Measurements from ENCODE around the gene MAP2K7. TPM values are rescaled to one million over a fixed set of nuclear protein-coding genes. Genes with fewer than 3 reads are reported as not detected.

MAP2K7 gene
- 8.5 TPM for total RNA-seq

DNA sequence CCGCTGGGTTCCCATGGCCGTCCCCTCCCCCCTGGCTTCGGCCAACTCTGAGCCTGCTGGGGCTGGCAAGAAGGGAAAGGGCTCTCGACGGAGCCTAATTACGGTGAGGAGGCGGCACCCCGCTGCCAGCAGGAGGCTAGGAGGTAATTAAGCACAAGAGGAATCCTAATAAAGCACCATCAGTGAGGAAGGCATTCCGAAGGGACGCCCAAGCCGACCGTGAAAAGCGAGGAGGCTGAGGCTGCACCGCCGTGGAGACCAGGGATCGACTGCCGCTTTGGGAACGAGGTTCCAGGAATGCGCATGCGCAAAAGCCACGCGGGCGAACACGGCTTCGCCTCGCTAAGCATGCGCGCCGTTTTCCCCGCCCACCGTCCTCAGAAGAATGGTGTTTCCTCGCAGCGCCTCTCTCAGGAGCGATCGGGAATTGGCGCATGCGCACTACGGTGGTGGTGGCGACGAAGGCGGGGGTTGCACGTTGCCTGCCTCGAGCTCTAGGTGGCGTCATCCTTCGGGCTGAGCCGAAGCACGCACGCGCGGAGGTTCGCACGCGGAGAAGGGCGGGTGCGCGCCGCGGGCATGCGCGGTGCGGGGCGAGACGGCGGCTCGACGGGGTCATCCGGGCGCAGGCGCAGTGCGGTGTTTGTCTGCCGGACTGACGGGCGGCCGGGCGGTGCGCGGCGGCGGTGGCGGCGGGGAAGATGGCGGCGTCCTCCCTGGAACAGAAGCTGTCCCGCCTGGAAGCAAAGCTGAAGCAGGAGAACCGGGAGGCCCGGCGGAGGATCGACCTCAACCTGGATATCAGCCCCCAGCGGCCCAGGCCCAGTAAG, at the start of gene MAP2K7:
MAP2K7 (plus strand) TSS at position 634 of the 830 bp plus-strand sequence; CDS start at position 702, 68 bp downstream.

DNA sequence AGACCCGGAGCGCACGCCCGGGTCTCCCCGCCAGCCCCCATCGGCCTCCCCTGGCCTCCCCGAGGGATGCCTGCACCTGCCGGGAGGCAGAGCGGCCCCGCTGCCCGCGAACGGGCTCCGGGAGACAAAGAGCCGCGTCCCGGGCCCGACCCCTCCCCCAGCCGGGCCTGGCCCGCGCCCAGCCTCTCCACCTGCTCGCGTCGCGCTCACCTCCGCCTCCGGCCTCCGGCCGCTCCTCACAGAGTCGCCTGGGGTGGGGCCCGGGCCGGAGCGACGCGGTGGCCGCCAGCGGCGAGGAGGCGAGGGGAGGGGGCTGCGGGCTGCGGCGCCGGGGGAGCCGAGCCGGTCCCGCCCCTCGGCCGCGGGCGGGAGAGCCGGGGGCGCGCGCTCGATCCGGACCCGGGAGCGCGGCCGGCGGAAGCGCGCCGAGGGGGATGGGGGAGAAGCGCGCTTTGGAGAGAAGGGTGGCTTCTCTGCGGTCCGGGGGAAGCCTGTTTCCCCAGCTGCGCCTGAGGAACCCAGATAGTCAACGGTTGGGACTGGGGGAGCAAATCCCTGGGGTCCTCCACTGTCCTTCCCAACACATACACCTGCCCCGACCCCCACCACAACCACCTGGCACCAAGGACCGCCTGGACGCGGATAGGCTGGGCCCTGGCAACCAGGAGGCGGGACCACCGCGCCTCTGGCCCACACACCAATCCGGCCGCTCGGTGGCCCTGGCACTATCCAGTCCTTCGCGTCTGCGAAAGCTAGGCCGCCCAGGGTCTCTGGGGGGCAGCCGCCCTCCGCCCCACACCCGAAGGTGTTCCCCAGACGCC, 29.4 kb upstream of the MAP2K7 start, which contains the start of gene PRR36:
PRR36 (minus strand) TSS at position 315 of the 821 bp plus-strand sequence. CDS start 701 bp downstream, outside the sequence.

DNA sequence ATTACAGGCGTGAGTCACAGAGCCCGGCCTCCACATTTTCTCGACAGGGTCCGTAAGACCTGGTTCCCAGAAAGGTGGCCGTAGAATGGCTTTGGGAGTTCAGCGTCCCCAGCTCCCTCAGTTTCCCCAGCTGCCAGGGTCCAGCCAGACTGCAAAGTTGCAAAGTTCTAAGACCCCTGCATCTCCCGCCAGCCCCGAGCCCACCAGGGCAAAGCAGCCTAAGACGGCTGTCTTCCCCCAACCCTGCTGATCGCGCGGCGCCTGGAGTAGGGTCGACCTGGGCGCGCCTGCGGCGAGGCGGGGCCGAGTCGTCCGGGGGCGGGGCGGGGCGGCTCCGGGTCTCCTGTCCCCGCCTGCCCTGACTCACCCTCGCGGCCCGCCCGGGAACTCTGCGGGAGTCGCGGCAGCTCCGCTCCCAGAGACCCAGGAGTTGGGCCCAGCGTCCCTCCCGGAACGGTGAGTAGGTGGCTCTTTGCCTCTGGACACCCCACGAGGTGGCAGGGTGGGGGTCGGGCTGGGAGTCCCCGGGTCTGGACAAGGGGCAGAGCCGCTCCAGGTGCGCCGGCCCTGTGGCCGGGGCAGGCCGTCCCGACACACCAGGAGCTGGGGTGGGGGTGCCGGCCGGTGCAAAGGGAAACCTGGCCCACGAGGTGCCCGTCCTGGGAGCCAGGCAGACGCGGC, 15.4 kb upstream of the MAP2K7 start, which contains the start of gene LRRC8E:
LRRC8E (plus strand) TSS at position 366 of the 681 bp plus-strand sequence. CDS start 7,094 bp downstream, outside the sequence.

DNA sequence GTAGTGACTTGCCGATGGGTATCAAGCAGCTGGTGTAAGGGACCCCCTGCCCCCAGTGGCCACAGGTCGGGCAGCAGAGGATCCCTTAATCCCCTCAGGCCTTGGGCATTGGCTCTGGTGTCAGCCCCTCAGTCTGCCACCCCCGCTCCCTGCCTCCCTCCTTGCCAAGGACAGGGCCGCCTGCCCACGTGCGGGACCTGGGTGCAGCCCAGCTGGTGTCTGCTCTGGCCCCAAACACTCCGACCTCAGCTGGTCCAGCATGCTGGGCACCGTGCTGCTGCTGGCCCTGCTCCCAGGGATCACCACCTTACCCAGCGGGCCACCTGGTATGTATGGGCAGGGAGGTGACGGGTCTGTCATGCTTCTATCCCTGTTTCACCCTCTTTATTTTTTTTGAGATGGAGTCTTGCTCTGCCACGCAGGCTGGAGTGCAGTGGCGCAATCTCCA, 10.9 kb downstream of the MAP2K7 start, which contains the start of gene TGFBR3L:
TGFBR3L (plus strand) TSS at position 233 of the 448 bp plus-strand sequence.

DNA sequence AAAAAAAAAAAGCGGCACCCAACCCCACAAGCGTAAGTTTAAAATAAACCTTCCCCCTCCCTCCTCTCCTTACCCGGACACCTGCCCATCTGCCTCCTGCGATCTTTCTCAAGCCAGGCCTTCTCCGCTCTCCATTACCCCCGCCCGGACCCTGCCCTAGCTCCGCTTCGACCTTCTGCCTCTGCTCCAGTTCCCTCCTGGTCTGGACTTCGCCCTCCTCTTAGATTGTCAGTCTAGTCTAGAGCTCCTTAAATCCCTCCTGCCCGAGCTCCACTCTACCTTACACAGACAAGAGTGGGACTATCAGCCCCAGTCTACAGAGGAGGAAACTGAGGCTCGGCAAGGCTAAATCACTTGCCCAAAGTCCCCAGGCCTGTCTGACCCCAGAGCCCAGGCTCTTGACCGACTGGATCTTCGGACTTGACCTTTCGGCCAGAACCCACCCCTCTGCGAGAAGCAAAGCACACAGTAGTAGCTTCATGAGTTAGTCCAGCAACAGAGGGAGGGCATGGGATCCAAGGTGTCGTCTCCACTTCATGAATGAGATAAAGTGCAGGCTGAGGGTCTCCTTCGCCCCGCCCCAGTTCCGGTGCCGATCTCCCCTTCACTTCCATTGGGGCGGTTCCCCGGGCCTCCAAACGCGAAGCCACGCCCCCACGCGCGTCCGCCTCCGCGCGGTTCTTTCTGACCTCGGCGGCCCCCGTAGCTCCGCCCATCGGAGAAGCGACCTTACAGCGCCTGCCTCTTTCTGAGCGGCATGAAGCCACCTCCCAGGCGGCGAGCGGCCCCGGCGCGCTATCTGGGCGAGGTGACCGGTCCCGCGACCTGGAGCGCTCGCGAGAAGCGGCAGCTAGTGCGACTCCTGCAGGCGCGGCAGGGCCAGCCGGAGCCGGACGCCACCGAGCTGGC, 16.2 kb downstream of the MAP2K7 start, which contains the start of gene SNAPC2:
SNAPC2 (plus strand) TSS at position 729 of the 909 bp plus-strand sequence; CDS start at position 758, 29 bp downstream.

DNA sequence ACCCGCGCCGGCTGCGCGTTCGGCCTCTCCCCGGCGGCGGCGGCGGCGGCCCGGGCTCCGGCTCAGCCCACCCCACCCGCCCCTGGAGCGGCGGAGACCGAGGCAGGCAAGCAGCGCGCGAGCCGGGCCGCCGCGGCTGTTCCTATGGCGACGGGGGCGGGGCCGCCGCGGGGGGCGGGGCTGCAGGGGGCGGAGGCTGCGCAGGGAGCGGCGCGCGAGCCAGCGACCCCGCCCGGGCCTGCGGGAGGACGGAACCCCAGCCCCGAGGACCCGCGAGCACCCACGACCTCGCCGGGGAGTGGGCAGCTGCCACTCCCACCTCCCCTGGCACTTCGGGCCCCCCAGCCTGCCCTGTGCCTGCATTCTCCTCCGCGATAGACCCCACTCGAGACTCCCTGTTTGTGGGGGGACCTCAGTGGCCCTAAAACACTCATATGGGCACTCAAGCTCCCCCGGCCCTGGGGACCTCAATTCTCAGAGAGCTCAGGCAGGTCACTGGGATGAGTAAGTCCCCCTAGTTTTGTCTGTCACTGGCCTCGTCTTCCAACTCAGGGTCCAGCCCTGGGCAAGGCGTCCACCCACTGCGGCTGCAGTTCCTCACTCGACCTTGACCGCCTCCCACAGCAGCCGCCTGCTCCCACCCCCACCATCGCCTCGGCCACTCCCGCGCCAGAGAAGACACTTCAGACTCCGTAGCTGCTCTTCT, 22.5 kb downstream of the MAP2K7 start, which contains the start of gene CTXN1:
CTXN1 (minus strand) TSS at position 115 of the 706 bp plus-strand sequence. CDS start 597 bp downstream, outside the sequence.

DNA sequence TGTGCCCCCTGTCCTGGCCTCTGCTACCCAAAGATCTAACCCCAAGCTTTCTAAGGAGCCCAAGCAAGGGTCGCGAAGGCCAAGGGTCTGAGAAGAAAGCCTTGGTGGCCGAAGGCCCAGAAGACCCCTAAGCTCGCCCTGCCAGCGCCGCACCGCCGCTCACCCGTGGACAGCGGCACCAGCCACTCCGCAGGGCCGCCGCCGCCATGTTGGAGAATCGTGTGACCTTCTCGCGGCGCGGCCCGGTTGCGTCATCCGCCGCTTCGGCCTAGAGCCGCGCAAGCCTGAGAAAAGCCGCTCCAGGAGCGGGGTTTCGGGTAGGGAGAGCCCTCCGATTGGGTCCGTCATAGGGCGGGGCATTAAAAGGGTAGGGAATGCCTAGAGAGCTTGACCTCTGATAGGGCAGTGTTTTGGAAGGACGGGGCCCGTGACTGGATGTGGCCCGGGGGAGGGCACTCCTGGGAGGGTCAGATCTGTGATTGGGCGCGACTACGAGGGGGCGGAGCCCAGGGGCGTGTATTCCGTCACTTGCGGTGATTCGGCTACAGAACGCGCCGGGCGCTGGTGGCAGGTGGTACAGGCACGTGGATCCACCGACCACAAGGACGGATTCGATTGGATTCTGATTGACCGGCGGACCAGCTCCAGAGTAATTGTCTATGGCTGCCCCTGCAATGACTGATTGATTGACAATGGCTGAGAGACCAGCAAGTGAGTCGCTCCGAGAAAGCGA, 39.9 kb downstream of the MAP2K7 start, which contains the start of gene TIMM44:
TIMM44 (minus strand) TSS at position 223 of the 733 bp plus-strand sequence; CDS start at position 208, 15 bp downstream.

Other genes starting within 250 kb of the MAP2K7 start
- not detected for gene RETN, start 234.8 kb upstream of the MAP2K7 start, total RNA-seq
- gene MCEMP1, start 226.8 kb upstream of the MAP2K7 start, total RNA-seq, result not detected
- gene TRAPPC5, start 223.0 kb upstream of the MAP2K7 start, total RNA-seq, result 13.1 TPM
- not detected for gene FCER2, start 201.7 kb upstream of the MAP2K7 start, total RNA-seq
- not detected for gene CLEC4G, start 171.8 kb upstream of the MAP2K7 start, total RNA-seq
- not detected for gene CD209, start 156.3 kb upstream of the MAP2K7 start, total RNA-seq
- not detected for gene CLEC4M, start 140.6 kb upstream of the MAP2K7 start, total RNA-seq
- gene EVI5L, start 73.7 kb upstream of the MAP2K7 start, total RNA-seq, result 57.0 TPM
- gene PRR36, start 29.5 kb upstream of the MAP2K7 start, total RNA-seq, result 6.6 TPM
- gene LRRC8E, start 15.4 kb upstream of the MAP2K7 start, total RNA-seq, result not detected
- not detected for gene TGFBR3L, start 11.0 kb downstream of the MAP2K7 start, total RNA-seq
- 6.6 TPM for gene SNAPC2, start 16.5 kb downstream of the MAP2K7 start, total RNA-seq
- gene CTXN1, start 22.3 kb downstream of the MAP2K7 start, total RNA-seq, result 38.5 TPM
- 40.4 TPM for gene TIMM44, start 39.8 kb downstream of the MAP2K7 start, total RNA-seq
- gene ELAVL1, start 101.8 kb downstream of the MAP2K7 start, total RNA-seq, result 22.5 TPM
- not detected for gene CCL25, start 148.9 kb downstream of the MAP2K7 start, total RNA-seq
- 75.1 TPM for gene FBN3, start 245.7 kb downstream of the MAP2K7 start, total RNA-seq